M059J (cell line): ENCODE measurements around the gene CHN1. TPM values are rescaled to one million over a fixed set of nuclear protein-coding genes. Genes with fewer than 3 reads are reported as not detected.

Experiments
- DNase-seq: peaks from one replicate; pipeline ENCODE4 v3.0.0-alpha.2; 2012; ENCODE audit warnings: low read depth
- total RNA-seq: library from RNA; depleted of rRNA; stranded (reverse); fragments of >200 nt; shearing (Covaris generic); gene quantifications from 2 replicates; pipeline ENCODE4 v1.2.3, GENCODE V29; 2014

CHN1 gene
- total RNA-seq, 1 experiment from 2014 or later: 11.0 TPM

- no peak for DNase-seq
Observed at GRCh38 chr2:174827371-174828369, 177.5 kb downstream of the CHN1 start.

GRCh38 chr2:174826051-174826450 is 179.1 kb downstream of the CHN1 start:
- no peak for DNase-seq

DNA sequence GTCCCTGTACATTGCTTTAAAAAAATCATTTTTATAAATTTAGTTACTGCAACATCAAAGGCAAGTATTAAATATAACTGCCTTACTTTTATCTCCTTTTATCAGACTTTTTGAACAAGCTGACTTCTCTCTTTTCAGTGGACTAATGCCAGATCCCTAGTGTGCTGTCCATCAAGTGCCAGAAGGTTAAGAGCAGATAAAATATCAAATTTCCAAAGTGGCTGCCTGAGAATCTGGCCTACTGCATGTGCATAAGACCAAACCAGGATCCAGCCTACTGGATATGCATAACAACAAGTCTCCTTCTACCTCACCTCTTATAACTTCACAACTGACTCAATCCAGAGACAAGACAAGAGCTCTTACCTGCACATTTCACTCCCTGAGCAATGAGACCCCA is 181.1 kb downstream of the CHN1 start:
- DNase-seq: no peak

DNA sequence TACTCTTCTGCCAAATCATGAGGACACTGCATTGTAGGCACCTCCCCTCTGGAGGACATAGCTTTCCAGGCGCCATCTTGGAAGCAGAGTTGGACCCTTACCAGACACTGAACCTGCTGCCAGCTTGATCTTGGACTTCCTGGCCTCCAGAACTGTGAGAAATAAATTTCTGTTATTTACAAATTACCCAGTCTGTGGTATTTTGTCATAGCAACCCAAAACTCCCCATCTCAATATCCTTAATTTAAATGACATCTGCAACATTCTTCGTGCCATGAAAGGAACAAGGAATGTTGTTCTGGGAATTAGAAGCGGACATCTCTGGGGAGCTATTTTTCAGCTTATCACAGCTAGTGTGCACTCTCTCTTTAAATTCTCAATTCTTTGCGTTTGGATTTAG is 183.6 kb downstream of the CHN1 start:
- no peak for DNase-seq

DNA sequence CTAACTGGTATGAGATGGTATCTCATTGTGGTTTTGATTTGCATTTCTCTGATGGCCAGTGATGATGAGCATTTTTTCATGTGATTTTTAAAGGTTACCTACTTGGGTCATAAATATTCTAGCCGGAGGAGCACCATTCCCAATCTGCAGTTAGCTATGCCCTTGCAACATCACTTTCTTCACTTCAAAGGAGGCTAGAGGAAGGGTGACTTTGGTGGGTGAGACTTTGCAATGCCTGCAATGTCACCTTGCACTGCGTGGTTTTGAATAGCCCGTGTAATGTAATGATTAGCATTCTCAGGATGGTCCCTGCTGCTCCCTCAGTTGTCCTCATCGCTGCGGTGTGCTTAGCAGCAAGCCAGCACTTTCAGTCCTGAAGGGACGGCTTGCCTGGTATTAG is 184.8 kb downstream of the CHN1 start:
- DNase-seq: no peak

DNA sequence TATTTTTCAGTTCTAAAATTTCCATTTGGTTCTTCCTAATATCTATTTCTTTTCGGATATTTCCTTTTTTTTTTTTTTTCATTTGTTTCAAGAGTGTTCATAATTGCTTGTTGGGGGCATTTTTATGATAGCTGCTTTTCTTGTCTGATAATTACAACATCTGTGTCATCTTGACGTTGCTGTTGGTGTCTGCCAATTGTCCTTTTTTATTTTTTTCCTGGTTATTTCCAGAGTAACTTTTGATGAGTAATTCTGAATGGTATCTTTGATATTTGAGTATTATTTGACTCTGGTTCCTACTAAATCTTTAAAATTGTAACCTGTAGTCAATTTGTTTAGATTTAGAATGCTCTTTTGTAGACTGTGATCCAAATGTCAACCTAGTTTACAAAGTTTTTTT is 189.7 kb downstream of the CHN1 start:
- no peak for DNase-seq

DNA sequence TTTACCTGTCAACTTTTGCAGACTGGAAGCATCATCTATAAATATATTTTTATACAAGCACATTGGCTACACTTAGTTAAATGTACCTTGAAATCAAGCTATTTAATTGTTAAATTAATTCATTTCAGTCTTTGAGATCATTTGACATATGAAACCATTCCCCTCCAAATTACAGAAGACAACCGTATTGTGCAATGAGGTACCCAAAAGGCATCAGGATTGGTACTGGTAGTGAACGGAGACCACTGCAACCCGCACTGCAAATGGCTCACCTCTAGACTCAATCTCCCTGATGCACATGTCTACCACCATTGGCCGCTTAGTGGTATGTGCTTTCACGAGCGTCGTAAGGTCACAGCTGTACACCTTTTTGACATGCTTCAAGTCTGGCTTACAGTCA is 193.1 kb downstream of the CHN1 start:
- DNase-seq: no peak

GRCh38 chr2:174807931-174808330 is 197.2 kb downstream of the CHN1 start:
- DNase-seq: no peak

DNA sequence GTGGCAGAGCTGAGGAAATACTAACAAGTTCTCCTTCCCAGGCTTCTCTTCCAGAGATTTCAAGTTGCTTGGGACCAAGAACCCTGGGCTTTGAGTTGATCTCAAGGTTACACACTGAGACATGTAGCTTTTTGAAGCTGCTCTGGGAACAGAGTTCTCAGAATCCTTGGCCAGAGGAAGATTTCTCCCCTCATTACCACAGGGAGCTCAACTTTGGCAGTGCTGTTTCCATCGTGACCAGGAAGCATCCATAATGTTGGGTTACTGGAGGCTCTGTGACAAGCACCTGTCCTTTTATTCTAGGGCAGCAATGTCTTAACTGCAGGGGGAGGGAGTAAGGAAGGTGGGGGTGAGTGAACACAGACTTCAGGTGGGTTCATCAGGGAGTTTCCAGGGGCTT is 199.4 kb downstream of the CHN1 start:
- DNase-seq: no peak

DNA sequence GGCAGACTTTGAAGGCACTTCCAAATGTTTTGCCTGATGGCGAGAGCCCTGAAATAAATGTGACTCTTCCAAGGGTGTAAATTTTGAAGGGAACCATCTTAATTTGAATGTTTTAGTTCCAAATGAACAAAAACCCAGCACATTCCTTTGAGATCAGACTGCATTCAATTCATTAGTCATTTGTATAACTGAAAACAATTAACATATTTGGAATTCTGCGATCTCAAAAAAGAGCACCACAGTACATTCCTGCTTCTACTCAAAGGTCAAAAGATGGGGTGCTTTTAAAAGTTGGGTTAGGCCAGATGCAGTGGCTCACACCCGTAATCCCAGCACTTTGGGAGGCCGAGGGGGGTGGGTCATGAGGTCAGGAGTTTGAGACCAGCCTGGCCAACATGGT is 202.7 kb downstream of the CHN1 start:
- peak; percentile 70 for DNase-seq

GRCh38 chr2:174800436-174801205 is 204.6 kb downstream of the CHN1 start:
- no peak for DNase-seq

- DNase-seq: no peak
Observed at GRCh38 chr2:174798801-174799200, 206.4 kb downstream of the CHN1 start.

DNA sequence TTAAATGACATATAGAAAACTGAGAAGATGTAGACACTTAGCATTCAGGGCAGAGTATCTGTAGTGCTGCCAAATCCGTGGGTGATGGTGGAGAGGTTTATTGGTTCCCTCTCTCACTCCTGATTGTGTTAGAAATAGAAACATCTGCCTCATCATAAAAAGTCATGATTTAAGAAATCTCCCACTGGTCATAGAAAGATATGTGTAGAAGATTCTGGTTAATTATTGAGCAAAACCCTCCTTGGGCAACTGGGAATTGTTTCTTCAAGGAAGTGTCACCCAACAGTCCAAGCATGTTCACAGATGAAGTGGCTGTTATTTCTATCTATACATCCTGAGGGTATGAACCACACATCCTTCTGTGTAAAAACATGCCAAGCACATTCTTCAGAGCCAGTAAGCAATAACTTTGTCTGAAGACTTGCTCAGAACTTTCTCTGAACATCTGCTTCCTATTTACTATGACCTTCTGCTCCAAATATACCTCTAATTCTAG is 207.4 kb downstream of the CHN1 start:
- no peak for DNase-seq

GRCh38 chr2:174796319-174796771 is 208.8 kb downstream of the CHN1 start:
- peak; percentile 16 for DNase-seq

- DNase-seq: peak; percentile 43
Observed at GRCh38 chr2:174794851-174795374, 210.3 kb downstream of the CHN1 start.

GRCh38 chr2:174792309-174793025 is 212.7 kb downstream of the CHN1 start:
- no peak for DNase-seq

GRCh38 chr2:174791746-174792280 is 213.4 kb downstream of the CHN1 start:
- DNase-seq: no peak

DNA sequence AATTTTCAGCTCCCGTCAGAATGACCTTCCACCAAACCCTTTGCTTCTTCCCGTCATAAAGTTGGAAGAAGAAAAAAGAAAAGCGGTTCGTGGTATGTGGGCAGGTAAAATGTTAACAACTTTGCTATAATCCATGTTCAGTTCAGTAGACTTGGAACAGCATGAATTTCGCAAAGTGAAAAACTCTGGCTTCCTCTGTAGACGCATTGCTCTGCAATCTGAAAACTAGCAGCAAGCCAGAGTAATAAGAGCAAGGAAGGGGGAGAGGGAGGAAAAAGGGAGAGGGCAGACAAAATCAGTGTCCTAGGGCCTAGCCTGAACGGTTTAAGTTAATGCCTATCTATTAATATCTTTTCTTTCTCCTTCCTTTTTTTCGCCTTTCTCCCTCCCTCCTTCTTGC is 214.2 kb downstream of the CHN1 start:
- no peak for DNase-seq

DNA sequence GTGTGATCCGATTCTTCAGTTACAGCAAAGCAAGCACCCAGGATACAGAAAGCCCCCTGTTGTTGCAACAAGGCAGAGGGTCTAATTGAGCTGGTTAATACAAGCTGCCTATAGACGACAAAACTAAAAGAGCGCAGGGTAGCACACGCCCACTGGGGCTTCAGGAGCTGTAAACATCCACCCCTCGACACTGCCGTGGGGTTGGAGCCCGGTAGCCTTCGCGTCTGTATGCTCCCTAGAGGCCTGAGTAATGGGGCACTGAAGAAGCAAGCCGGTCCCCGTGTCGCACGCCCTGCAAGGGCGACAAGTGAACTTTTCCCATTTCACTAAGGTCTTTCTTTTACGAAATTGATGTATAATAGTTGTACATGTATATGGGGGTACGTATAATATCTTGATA is 216.2 kb downstream of the CHN1 start:
- DNase-seq: no peak

- DNase-seq: no peak
Observed at GRCh38 chr2:174788291-174788929, 216.8 kb downstream of the CHN1 start.
